Liver (tissue), 9 donors: Measurements from ENCODE around the gene SEMA4C. TPM values are rescaled to one million over a fixed set of nuclear protein-coding genes. Genes with fewer than 3 reads are reported as not detected.

Source experiments
- DNase-seq: peaks from one replicate; pipeline ENCODE4 v3.0.0-alpha.2; 2017; ENCODE audit warnings: low spot score
- H3K27ac ChIP-seq, 2 donors: one replicate each; pipeline ENCODE4 v1.7.0; 2013; ENCODE audit warnings: inconsistent platforms in 2 of 2, low read length in 2 of 2, control low read depth in 1 of 2, low read depth in 1 of 2, mild to moderate bottlenecking in 1 of 2
- H3K27me3 ChIP-seq, 4 donors: one replicate each; pipeline versions ENCODE4 v1.6.1 to v1.7.0; 2013; ENCODE audit warnings: low read length in 3 of 4, inconsistent platforms in 1 of 4, mild to moderate bottlenecking in 1 of 4, moderate library complexity in 1 of 4; ENCODE audit not compliant: control insufficient read depth in 4 of 4, insufficient read depth in 4 of 4
- H3K36me3 ChIP-seq, 4 donors: one replicate each; pipeline versions ENCODE4 v1.6.1 to v1.7.0; 2013; ENCODE audit warnings: low read length in 3 of 4, mild to moderate bottlenecking in 3 of 4, low read depth in 1 of 4, moderate library complexity in 1 of 4; ENCODE audit not compliant: control insufficient read depth in 4 of 4, insufficient read depth in 3 of 4
- H3K4me1 ChIP-seq, 4 donors: one replicate each; pipeline versions ENCODE4 v1.6.1 to v1.7.0; 2013; ENCODE audit warnings: low read length in 3 of 4, mild to moderate bottlenecking in 3 of 4, moderate library complexity in 1 of 4; ENCODE audit not compliant: control insufficient read depth in 4 of 4, insufficient read depth in 4 of 4
- H3K4me3 ChIP-seq, 3 donors: one replicate each; pipeline versions ENCODE4 v1.6.1 to v1.7.0; 2013; ENCODE audit warnings: low read length in 3 of 3, control low read depth in 1 of 3, low read depth in 1 of 3, mild to moderate bottlenecking in 1 of 3
- H3K9ac ChIP-seq, 2 donors: one replicate each; pipeline ENCODE4 v1.7.0; 2013; ENCODE audit warnings: low read length in 2 of 2, mild to moderate bottlenecking in 2 of 2, moderate library complexity in 2 of 2, control low read depth in 1 of 2, low read depth in 1 of 2
- H3K9me3 ChIP-seq, 4 donors: one replicate each; pipeline versions ENCODE4 v1.6.1 to v1.7.0; 2013; ENCODE audit warnings: low read length in 3 of 4; ENCODE audit not compliant: control insufficient read depth in 4 of 4
- ATF3 ChIP-seq: IDR thresholded peaks from 2 replicates; pipeline ENCODE4 v1.6.1; 2016; ENCODE audit warnings: antibody characterized with exemption
- CTCF ChIP-seq: fragments of 150-350 bp; IDR thresholded peaks from 2 replicates; pipeline ENCODE4 v1.5.1; 2017; ENCODE audit warnings: improper control_type of control experiment, low read depth, low read length; ENCODE audit not compliant: missing input control
- EGR1 ChIP-seq, 2 donors: IDR thresholded peaks; 2 replicates each; pipeline ENCODE4 v1.6.1; 2016 to 2018; ENCODE audit warnings: antibody characterized with exemption in 2 of 2, low read depth in 2 of 2
- FOXA1 ChIP-seq: IDR thresholded peaks from 2 replicates; pipeline ENCODE4 v1.6.1; 2016; ENCODE audit warnings: antibody characterized with exemption
- FOXA2 ChIP-seq: IDR thresholded peaks from 2 replicates; pipeline ENCODE4 v1.6.1; 2016; ENCODE audit warnings: antibody characterized with exemption
- HNF4G ChIP-seq: IDR thresholded peaks from 2 replicates; pipeline ENCODE4 v1.6.1; 2016; ENCODE audit warnings: antibody characterized with exemption
- MAX ChIP-seq: IDR thresholded peaks from 2 replicates; pipeline ENCODE4 v1.6.1; 2016; ENCODE audit warnings: antibody characterized with exemption
- NR2F2 ChIP-seq: IDR thresholded peaks from 2 replicates; pipeline ENCODE4 v1.6.1; 2016; ENCODE audit warnings: antibody characterized with exemption
- RAD21 ChIP-seq, 2 donors: IDR thresholded peaks; 2 replicates each; pipeline ENCODE4 v1.6.1; 2016; ENCODE audit warnings: antibody characterized with exemption in 2 of 2, mild to moderate bottlenecking in 2 of 2
- REST ChIP-seq: IDR thresholded peaks from 2 replicates; pipeline ENCODE4 v1.6.1; 2016; ENCODE audit warnings: antibody characterized with exemption, mild to moderate bottlenecking
- RXRA ChIP-seq, 2 donors: IDR thresholded peaks; 2 replicates each; pipeline ENCODE4 v1.6.1; 2017 to 2018; ENCODE audit warnings: antibody characterized with exemption in 2 of 2, mild to moderate bottlenecking in 1 of 2
- TAF1 ChIP-seq: conservative IDR thresholded peaks from 2 replicates; pipeline ENCODE4 v1.6.1; 2016; ENCODE audit warnings: antibody characterized with exemption, mild to moderate bottlenecking
- YY1 ChIP-seq: IDR thresholded peaks from 2 replicates; pipeline ENCODE4 v1.6.1; 2016; ENCODE audit warnings: antibody characterized with exemption, mild to moderate bottlenecking
- WGBS: extraction: QIAGEN DNeasy Blood & Tissue Kit; methylation state at CpG from one replicate; pipeline ENCODE4 v1.1.7; 2013; 5-methylcytosine and 5-hydroxymethylcytosine counted together
- polyA plus RNA-seq, 2 donors: library from polyadenylated mRNA; stranded (reverse) in 1 of 2; unstranded in 1 of 2; fragments of 200-250 nt in 1 of 2; fragments of >200 nt in 1 of 2; fragmentation: Nextera tagmentation in 1 of 2; extraction: Ambion mirVana in 1 of 2; gene quantifications; one replicate each; pipeline versions ENCODE4 v1.2.1 to v1.2.3, GENCODE V29; 2013 to 2015
- total RNA-seq, 2 donors: library from RNA; depleted of rRNA; stranded (reverse); fragments of >200 nt; gene quantifications; one replicate each; pipeline ENCODE4 v1.2.3, GENCODE V29; 2014
- donor health status: healthy.
- donor health status: healthy.
- donor health status: healthy.
- donor health status: healthy.
- donor health status: healthy.

The SEMA4C gene
- total and polyA plus RNA-seq, 4 donors = 3.7 to 23.2 (median 13.2) TPM

GRCh38 chr2:96824079-96824870 is 45.6 kb downstream of the SEMA4C start:
- DNase-seq = no peak

DNA sequence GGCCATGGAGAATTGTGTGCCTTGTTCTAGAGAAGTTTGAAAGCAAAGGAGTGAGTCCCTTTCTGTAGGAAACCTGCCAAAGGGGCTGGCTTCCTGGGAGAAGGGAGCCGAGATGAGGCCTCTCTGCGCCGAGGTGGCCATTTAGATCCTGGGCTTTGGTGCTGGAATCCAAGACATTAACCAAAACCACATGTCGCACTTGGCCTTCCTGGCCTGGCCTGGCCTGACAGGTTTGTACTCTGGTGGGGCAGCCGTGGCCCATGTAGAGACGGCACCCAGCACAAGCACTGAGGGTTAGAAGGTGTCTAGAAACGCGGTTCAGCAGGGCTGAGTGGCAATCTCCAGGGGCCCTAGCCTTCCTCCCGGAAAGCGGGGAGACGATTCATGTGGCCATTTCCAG is 46.7 kb downstream of the SEMA4C start:
- 90% methylated on average over 11 of the region's 11 CpGs for WGBS

More at GRCh38 chr2:96824079-96824870, 45.6 kb downstream of the SEMA4C start:
- Histone ChIP-seq H3K4me1 (peaks cover 16 to 42% (median 34%) of the 10 kb centered on the region in 4 donors), H3K4me3 (no peak overlapping the region), H3K9ac (no peak overlapping the region), H3K9me3 (no peaks in the 10 kb centered on the region), H3K27ac (no peak overlapping the region), H3K27me3 (no peaks in the 10 kb centered on the region), H3K36me3 (peaks cover 19 to 35% (median 27%) of the 10 kb centered on the region in 4 donors)
- 72% methylated on average over 6 of the region's 6 CpGs for WGBS
- TF ChIP-seq CTCF = no peak
- TF ChIP-seq HNF4G = no peak
- no peak for TF ChIP-seq REST
- TF ChIP-seq EGR1 (IDR thresholded peaks at IDR 0.05; ENCODE audit: low read depth in 2 of 2) = no peak
- no peak for TF ChIP-seq RAD21 (IDR thresholded peaks at IDR 0.05)
- no peak for TF ChIP-seq RXRA (IDR thresholded peaks at IDR 0.05)
- no peak for TF ChIP-seq NR2F2

More for the DNA sequence above, 46.7 kb downstream of the SEMA4C start:
- H3K27me3 ChIP-seq = no peaks in the 10 kb centered on the region
- no peak for TF ChIP-seq YY1
- TF ChIP-seq FOXA1 = no peak
- no peak for TF ChIP-seq TAF1
- no peak for TF ChIP-seq FOXA2
- no peak for TF ChIP-seq RAD21 (IDR thresholded peaks at IDR 0.05)
- TF ChIP-seq ATF3 = no peak
- TF ChIP-seq MAX = no peak
- TF ChIP-seq NR2F2 = no peak
- TF ChIP-seq RXRA (IDR thresholded peaks at IDR 0.05) = no peak
- TF ChIP-seq REST = no peak
- no peak overlapping the region for H3K27ac ChIP-seq
- DNase-seq = no peak
- no peak overlapping the region for H3K9ac ChIP-seq
- H3K4me3 ChIP-seq = no peak overlapping the region
- H3K9me3 ChIP-seq = no peaks in the 10 kb centered on the region
- H3K36me3 ChIP-seq = peaks cover 12 to 28% (median 20%) of the 10 kb centered on the region in 4 donors
- peaks cover 21 to 52% (median 44%) of the 10 kb centered on the region in 4 donors for H3K4me1 ChIP-seq
